SHP77 treated with DMSO at 0.1 percent for 48 hours (cell line): Measurements from ENCODE around the gene LRRC46.

ENCODE experiments used
- DNase-seq: peaks from one replicate; lab custom pipeline; 2025; lab: John Stamatoyannopoulos, UW

The LRRC46 gene

DNA sequence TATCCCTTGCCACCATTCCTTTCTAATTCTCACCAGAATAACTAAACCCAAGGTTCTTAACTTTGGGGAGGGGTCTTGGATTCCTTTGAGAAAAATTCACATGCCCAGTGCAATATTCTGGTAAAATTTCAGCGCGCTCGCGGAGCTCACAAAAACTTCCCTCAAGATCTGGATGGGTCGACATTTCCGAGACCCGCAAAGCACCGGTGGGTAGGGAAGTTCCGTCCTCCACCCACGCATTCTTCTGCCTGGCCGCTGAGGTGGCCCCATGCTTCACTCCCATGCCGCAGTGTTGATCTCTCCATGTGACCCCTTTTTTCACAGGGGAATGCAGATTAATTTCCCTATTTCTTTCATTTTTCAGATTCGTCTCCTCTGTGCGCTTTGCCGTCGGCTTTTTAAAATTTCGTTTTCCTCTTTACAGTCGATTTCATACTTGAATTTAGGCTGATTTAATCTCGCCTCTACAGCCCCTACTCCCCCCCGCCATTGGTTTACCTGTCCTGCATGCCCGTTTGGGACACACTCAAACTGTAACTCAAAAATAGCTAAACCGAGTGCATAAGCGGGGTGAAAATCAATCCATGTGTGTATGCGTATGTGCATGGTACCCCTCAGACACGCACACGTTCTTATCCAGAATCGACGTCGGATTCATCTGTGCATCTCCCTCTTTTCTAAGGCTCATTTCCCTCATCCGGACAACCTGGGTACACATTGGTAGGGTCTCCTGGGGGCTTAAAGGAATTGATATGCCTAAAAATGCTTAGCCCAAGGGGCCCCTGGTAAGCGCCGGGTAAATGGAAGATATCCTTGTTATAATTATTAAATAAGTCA, 20.9 kb downstream of the LRRC46 start:
- DNase-seq, result no peak

DNA sequence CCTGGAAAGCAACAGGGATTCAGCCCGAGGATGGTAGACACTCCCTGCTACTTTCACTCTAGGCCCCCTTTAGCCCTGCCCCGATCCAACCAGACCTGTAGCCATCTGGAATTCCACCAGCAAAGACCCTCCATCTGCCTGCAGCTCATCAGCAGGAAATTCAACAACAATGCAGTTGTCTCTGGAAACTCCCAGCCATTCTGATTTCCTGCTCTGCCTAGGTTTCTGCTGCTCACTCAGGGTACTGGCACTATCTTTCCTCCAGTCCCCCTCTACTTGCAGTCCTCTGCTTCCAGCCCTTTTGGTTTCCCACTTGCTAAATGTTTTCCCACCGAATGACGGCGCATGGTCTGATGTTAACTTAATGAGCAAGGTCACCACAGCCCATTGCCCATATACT, 22.1 kb downstream of the LRRC46 start:
- DNase-seq, result no peak

DNA sequence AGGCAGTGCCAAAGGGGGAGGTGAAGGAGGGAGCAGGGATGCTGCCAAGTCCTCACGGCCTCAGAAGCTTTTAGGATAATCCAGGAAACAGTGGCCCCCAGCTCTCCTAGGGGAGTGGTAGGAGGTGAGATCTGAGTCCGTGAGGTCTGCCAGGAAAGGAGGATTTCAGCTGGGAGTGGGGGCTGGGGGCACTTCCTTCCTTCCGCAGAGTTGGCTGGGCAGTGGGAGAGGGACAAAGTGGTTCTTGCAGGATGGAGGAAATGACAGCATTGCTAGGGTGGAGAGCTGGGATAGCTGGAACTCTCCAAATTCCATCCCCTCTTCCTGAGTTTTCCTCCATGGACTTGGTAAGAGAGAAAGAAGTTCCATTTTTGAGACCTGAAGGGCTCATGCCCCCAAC, 24.3 kb downstream of the LRRC46 start:
- no peak for DNase-seq

DNA sequence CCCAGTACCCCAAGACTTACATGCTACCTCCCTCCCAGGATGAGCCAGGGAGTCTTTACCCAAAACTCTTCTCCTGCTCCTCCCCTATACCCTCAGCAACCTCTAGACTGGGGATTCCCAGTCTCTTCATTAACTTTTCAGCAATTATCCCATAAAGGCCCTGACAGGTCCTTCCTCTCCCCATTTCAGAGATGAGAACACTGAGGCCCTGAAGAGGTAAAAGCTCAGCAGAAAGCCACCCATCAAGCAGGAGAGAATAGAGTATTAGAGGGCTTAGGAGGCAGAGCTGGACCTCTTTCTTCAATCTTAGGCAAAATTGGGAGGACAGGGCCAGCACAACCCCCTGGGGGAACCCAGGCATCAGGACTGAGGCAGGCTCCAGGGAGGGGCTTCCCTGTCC, 25.4 kb downstream of the LRRC46 start:
- DNase-seq, result no peak

DNA sequence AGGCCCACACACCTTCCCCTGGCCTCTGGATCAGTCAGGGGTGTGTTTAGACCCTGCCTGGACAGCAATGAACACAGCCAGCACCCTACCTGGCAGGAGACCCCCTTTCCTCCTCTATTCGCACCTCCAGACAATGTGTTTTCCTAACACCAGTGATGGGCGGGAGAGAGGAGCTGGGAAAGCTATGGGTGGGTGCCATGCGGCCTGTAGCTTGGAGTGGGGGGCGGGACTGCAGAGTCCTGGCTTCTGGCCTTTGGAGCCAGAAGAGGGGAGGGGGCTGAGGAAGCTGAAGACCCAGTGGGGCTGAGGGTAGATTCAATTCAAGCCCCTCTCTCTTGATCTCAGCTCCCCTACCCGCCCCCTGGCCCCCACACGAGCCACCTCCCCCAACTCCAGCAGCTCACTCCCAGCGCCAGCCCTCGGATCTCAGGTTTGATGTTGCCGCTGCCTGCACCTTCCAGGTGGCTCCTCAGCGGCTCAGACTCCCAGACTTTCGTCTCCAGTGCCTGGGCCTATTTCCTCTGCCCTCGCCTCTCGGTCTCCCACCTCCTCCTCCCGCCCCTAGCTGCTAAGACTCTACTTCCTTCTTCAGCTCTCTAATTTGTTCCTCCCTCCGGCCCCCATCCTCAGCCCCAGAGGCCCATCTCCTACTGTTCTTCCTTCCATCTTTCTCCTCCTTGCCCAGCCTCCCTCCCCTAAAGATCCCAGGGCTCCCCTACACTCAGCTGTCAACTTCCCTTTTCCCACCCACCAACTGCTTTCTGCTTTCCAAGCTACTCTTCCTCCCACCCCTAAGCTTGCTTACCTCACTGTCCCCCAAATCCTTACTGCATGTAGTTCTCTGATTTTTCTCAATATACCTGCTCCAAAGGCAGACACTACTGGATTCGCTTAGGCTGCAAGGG, 26.3 kb downstream of the LRRC46 start:
- DNase-seq, result no peak

DNA sequence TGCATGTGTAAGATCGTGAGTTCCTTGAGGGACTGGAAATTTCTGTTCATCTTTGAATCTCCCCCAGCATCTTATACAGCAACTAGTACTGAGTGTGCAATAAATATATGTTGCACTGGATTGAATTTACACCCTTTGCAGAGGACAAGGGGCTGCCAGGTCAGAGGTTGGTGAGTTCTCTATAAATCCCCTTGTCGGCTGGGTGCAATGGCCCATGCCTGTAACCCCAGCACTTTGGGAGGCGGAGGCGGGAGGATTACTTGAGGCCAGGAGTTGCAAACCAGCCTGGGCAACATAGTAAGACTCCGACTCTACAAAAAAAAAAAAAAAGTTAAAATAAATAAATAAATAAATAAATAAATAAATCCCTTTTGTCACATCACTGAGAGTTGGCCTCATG, 28.9 kb downstream of the LRRC46 start:
- no peak for DNase-seq

DNA sequence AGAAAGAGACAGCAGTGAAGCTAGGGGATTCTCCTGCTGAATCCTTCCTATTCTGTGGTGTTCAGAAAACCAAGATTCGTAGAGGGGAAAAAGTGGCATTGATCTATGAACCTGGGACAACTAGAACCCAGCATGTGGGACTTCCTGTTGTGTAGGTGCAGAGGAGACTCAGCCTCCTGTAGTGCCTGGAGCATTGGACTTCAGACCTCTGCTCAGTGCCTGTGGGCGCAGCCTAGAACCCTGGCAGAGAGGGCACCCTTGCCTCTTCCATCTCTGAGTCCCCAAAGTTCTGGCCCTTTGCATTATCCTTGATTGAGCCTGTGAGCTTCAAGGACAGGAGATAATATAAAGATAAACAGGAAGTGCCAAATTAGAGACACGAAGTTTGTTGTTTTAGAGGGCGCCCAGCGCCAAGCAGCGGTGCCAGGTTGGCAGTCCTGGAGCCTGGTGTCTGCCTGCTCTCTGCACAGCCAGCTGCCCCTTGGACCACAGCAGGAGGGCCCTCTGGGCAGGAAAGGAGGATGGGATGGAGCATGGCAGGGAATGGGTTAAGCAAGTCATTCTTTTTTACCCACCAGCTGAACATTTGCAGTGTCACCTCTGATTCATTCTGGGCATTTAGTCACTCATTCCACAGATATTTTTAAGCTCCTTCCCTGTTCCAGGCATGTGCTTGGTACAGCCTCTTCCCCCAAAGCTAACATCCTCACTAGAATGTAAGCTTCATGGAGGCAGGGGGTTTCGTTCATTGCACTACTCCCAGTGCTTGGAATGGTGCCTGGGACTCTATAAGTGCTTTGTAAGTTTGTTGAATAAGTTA, 31.4 kb downstream of the LRRC46 start:
- DNase-seq, result no peak

DNA sequence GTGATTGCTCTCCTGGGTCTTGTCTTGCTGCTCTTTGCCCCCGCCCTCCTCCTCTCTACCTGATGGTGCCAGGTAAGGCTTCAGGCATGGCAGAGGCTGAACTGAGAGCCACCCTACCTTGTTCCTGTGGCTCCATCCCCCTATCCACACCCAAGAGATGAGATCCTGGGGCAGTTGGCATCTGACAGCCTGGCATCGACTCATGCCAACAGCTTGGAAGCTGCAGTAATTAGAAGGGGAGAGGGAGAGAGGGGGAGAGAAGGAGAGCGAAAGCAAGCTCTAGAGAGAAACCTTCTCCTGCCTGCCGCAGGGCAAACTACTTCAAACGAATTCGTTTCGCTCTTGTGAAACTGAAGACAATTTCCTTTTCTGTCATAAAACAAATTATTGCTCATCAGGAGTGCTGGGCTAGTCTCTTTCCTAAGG, 33.3 kb downstream of the LRRC46 start:
- no peak for DNase-seq

DNA sequence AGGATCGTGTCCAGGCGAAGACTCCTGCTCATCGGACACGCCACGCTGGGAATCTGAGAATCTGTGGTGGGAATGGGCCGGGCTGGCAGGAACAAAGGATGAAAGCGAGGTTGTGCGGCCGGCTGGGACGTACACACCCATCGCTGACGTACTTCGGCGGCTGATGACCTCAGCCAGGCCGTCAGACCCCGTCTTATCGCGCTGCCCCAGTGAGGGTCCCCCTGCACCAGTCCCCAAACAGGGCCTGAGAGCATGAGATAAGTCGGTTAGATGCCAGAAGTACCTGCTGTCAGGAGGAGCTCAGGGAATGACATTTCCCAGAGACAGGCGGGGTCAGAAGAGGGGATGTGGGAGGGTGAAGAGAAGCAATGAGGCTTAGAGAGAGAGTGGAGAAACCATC, 35.5 kb downstream of the LRRC46 start:
- no peak for DNase-seq

DNA sequence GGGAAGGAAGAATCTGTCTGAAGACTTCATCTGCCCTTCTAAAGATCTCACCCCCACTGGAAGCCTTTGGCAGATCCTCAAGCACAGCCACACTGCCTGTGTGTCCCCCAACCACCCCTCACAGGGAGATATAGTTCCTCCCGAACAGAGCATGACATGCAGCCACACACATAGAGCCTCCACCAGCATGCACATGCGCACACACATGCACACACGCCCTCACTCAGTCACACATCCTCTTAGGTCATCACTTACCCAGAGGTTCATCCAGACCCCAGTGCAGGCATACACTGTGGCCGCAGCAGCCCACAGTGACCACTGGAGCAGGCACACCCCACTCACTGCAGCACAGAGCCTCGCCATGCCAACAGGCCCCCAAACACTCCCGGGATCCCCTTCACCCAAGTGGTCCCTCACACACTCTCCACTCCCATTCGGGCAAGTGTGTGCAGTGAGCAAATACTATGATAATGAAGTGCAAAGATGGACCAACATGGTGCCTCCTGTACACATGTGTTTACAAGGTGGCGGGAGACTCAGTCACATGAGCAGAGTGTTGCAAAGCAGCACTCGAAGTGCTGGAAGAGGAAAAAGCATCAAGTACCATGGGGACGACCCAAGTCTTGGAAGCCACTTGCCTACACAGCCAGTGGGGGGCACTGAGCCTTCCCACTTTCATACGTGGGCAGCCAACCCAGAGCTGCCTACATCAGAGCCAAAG, 36.5 kb downstream of the LRRC46 start:
- no peak for DNase-seq

DNA sequence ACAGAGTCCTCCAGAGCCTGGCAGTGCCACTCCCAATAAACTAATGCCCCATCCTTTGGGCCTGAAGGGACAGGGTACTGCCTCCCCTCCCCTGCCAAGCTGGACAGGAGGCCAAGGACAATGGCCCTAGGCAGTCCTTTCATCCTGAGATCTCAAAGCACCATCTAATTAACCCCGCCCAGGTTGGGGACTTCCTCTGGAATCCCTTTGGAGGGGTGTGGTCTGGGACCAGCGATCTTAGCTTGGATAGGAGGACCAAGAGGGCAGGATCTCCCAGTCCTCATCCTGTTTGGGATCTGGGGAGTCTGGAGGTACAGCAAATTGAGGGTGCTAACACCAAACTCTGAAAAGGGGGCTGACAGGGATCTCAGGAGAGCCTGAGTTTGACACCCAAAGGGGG, 37.6 kb downstream of the LRRC46 start:
- no peak for DNase-seq

DNA sequence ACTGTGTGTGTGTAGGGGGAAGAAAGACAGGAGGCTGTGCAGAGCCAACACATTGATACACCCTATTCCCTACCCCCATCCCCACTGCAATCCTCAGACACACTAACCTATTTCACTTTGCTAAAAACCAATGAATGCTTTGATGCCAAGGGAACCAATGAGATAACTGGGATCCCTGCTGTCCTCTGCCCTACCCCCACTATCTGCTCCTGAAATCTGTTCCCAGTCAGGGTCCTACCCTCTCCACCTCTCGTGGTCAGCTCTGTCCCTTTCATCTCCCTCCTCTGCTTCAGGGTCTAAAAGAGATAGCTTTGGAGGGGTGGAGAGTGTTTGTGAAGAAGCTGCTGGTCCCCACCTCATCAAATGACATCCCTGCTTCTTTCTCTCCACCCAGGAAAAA, 38.6 kb downstream of the LRRC46 start:
- no peak for DNase-seq

DNA sequence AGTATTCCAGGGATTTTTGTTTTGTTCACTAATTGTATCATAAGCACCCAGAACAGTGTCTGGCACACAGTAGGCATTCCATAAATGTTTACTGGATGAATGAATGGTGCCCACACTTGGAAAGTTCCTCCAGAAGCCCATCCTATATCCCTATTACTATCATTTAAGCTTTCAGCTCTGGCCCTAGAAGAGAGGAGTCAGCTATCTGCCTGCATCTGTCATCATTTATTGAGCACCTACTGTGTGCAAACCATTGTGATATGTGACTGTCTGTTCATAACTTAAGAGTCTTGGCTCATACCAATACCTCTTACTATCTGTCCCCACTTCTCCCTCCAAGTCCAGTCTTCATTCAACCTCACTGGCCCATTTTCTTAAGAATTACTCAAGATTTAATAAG, 39.6 kb downstream of the LRRC46 start:
- DNase-seq, result no peak

DNA sequence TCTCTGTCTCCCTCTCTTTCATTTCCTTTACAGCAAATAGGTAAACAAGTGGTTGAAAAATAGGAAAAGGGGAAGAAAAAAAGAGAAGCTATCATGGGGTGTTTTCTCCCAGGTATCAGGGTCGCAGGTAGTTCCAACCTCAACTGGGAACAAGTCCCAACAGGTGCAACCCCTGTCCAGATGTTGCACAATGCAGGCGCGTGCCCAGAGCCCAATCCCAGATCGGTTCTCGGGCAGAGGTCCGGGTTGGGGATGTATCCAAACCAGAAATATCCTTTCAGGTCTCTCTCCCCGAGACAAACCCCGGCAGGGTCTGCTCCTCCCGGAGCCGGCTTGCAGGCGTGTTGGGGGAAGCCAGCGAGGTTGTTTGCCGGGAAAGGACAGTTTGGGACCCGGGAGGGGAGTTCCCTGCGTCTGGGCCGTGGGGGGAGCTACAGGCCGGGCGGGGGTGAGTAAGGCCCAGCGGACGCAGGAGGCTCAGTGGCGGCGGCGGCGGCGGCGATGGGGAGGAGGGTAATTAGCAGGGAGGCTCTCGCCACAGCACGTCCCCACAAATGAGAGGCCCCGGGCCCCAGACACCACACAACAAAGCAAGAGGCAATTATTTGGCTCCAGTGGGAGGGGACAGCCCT, 40.7 kb downstream of the LRRC46 start:
- DNase-seq, result no peak

DNA sequence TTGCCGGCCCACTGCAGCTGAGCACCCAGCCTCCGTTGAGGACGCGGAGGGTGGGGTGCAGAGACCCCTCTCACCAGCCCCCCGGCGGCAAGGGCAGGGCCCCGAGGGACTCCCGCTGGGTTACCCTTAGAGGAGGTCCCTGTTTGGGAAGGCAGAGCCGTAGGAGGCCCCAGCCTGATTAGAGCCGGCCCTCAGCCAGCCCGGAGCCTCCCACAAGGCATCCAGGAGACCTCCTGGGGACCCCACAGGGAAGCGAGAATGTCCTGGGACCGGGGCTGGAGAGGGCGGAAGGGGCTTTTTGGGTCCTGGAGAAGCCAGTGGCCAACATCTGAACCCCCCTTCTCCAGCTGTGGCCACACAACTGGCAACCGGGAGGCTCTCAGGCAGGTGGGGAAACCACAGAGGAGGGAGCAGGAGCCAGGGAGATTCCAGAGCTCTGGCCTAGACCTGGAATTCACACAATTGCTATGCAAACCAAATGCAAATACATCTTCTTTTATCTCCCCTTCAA, 41.2 kb downstream of the LRRC46 start:
- no peak for DNase-seq

DNA sequence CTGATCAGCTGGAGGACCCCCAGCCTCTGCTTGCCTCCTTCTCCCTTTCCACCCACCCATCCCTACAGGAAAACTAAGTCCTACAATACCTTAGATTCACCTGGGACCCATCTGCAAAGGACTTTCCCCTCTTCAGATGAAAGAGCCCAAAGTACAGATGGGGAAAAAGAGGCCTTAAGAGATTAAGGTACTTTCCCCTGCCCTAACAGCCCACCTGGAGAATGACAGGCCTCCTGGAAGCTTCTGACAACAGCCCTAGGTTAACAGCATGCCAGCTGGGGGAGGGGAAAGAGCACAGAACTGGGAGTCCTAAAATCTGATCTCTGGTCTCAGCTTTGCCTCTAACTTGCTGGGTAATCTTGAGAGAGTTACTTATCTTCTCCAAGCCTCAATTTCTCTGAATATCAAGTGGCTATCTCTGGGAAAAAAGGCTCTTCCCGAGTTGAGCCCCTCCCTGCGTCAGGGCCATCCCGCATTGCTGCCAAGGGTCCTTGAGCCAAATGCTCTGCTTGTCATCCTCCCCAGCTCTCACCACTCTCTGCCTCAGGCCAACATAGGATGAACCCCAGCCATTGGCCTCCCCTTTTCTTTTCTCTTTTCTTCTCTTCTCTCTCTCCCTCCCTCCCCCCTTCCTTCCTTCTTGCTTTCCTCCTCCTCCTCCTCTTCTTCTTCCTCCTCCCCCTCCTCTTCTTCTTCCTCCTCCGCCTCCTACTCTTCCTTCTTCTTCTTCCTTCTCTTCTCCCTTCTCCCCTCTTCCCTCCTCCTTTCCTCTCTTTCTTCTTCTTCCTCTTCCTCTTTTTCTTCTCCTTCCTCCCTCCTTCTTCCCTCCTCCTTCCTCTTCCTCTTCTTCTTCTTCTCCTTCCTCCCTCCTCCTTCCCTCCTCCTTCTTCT, 42.0 kb downstream of the LRRC46 start:
- DNase-seq, result no peak

DNA sequence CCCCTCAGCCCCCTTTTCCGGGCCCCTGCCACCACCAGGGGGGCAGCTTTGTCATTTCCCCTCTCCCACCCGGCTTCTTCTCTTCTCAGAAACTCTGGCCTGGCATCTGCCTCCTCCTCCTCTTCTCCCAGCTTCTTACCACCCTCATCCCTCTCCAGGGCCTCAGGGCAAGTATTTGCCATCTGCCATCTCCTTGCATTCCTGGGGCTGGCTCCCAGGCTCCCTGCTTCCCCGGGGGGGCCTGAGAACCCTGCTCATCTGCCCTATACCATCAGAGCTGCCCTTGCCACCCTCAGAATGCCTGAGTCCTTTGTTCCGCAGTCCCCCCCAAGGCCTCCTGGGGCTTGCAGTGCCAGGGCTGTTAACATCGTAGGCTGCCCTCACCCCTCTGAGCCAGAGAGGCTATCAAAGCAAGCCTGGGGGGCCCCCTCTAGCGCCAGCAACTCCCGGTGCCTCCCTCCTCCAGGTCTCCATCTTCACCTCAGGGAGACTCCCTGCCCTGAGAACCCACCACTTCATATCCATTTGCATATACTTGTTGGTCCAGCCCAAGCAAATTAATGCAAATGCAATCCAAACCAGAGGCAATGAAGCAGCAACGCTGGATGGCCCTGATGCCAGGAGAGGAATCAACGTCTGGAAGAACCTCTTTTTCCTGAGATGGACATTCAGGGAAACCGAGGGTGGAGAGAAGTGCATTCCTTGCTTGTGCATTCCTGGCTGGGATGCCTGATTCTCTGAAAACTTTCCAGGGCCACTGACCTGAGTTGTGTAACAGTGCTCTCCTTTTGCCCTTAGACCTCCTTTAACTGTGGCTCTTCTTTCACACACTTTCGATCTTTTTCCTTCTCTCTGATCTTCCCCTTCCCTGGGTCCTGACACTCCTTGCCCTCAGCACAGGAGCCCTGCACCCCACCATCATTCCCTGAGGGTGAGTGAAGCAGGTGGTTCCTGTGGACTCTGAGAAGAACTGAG, 43.8 kb downstream of the LRRC46 start:
- DNase-seq, result no peak

DNA sequence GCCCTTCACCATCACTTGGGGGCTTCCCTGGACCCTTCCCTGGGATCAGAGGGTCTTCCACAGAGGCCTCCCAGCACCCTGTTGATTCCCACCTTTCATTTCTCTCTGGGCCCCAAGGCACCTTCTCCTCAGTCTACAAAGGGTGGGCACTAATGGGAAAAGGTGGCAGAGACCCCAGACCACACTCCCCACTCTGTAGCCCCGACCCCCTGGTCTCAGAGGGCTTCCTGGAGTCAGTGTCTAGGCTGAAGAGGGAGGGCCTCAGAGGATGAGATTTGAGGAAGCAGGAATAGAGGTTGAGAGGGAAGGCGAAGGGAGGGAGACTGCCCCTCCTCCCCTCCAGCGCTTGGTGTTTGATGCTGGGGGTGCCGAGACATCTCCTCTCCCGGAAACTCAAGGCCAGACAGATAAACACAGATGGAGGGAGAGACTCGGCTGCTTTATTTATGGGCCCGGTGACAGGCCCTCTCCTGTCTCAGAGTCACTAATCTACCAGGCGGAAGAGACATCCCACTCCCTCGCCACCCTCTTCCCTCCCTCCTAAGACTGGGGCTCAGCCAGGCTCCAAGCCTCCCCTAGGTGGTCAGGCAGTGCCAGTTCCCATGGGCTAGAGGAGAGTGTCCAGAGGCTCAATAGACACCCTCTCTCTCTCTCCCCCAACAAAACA, 46.0 kb downstream of the LRRC46 start:
- no peak for DNase-seq
